HEK293T (cell line): Measurements from ENCODE around the gene STX10.

Source experiments
- BHLHE40 ChIP-seq: fragments of 450-650 bp; IDR thresholded peaks from 2 replicates; pipeline ENCODE4 v1.6.1; 2016; ENCODE audit warnings: mild to moderate bottlenecking, moderate library complexity, borderline replicate concordance
- ELF4 ChIP-seq: fragments of 450-650 bp; IDR thresholded peaks from 2 replicates; pipeline ENCODE4 v1.6.1; 2017; ENCODE audit warnings: antibody characterized with exemption
- FOXA1 ChIP-seq: fragments of 450-650 bp; IDR thresholded peaks from 2 replicates; pipeline ENCODE4 v1.6.1; 2016; ENCODE audit warnings: mild to moderate bottlenecking
- FOXK2 ChIP-seq: fragments of 450-650 bp; IDR thresholded peaks from 2 replicates; pipeline ENCODE4 v1.6.1; 2016; ENCODE audit warnings: mild to moderate bottlenecking
- HDGF ChIP-seq: fragments of 450-650 bp; IDR thresholded peaks from 2 replicates; pipeline ENCODE4 v1.6.1; 2017; ENCODE audit warnings: antibody characterized with exemption, borderline replicate concordance
- SUZ12 ChIP-seq: fragments of 450-650 bp; IDR thresholded peaks from 2 replicates; pipeline ENCODE4 v1.6.1; 2016; ENCODE audit warnings: mild to moderate bottlenecking
- TARDBP ChIP-seq: fragments of 450-650 bp; IDR thresholded peaks from 2 replicates; pipeline ENCODE4 v1.6.1; 2016

DNA sequence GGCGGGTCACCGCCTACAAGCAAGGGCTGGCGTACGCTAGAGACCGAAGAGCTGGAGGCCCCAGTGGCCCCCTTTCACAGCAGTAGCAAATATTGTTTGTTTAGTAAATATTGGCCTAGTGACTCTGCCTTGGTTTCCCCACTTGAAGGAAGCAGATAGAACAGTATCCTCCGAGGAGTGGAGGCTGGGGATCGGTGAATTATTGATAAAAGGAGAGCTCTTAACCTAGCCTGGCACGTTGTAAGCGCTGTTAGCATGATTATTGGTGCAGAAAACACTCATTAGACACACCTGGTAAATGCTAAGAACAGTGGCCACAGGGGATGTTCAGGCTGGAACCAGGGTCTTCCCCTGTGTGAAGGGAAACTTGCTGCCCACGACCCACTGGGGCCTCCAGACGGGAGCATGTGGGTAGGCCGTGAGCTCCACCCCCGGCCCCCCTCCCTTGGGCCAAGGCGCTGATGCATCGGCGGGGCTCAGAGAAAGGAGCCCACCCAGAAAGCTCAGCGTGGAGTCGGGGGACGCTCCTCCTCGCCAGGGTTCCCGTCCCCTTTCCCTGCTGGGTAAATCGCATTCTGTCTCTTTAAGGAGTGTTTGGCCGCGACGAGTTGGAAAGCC is 2.3 kb upstream of the STX10 start:
- TF ChIP-seq FOXK2 (no peak), FOXA1 (no peak), ELF4 (no peak), TARDBP (no peak), BHLHE40 (no peak), SUZ12 (no peak), HDGF (no peak)
